GM19023 (cell line): ENCODE measurements around the gene KCNG2.

Experiments used
- ATAC-seq: cut with Tn5 transposase; IDR thresholded peaks from one replicate; pipeline ENCODE4 v1.9.1; 2021; ENCODE audit warnings: mild to moderate bottlenecking, moderate library complexity; ENCODE audit not compliant: unreplicated experiment

The KCNG2 gene

DNA sequence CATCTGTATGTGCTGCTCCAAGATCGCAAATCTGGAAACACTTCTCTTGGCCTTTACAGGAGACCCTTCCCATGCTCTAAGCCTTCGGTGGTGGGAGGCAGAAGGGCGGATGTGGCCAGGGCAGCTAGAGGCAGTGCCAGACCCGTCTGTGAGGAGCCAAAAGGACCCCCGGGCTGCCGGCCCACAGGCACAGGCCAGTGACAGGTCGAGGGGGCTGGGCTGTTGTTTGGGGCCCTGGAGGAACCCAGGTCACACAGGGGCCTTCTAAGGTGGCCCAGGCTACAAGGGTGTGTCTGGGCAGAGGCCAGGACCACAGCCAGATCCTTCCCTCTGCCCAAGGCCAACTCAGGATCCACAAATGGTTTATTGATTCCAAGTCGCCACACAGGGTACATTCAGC, 104.3 kb downstream of the KCNG2 start:
- no peak for ATAC-seq

GRCh38 chr18:79902640-79903039, 104.9 kb downstream of the KCNG2 start:
- no peak for ATAC-seq

DNA sequence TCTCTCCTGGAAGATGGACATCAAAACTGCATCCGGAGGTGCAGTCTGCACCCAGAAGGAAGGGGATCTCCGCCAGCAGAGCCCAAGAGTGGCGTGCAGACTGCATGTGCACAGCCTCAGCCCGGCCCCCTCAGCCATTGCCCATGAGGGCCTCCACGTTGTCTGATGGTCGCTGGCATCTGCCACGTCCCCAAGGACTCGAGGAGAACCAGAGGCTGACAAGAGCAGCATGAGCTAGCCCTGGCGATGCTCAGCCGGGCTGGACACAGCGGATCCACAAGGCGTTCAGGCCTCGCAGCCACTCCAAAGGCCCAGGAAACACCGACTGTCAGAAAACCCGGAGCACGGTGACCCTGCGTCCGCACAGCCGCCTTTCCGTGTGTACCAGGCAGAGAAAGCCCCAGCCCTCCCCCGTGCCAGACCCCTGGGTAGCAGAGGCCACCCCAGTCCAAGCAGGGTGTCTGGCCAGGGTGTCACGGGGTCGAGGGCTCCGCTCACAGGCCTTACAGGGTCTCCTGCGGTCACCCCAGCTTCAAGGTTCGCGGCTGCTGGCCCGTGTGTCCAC, 105.4 kb downstream of the KCNG2 start:
- no peak for ATAC-seq

GRCh38 chr18:79903787-79904356, 106.1 kb downstream of the KCNG2 start:
- ATAC-seq = no peak

DNA sequence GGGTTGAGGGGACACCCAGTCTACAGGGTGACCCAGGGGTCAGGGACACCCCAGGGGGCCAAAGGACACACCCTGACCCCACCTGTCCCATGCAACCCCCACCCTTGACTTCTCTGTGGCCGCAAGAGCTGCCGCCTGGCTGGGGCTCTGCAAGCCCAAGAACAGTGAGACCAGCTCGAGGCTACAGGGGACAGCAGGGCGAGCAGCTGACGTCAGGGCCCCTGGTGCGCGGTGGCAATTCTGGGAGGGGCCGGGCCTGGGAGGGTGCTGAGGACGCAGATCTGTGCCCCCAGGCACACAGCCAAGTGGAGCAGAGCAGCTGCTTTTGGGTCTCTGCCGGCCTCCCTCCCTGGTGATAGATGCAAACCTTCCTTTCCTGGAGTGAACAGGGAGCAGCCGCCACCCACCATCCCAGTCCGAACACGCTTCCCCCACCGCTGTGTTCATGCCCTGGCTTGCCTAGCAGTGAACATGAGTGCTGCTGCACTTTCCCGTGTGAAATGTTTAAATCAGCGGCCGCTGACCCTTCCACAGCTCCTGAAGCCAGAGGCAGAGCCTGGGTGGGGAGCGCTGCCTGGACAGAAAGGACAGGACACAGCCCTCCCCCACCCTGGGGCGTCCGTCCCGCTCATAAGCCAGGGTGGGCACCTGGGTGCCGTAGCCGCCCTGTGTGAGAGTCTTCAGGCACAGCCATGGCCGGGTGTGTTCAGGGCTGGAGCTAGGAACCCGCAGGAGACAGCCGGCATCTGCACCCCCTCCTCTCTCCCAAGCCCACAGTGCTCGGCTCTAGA, 106.8 kb downstream of the KCNG2 start:
- no peak for ATAC-seq

DNA sequence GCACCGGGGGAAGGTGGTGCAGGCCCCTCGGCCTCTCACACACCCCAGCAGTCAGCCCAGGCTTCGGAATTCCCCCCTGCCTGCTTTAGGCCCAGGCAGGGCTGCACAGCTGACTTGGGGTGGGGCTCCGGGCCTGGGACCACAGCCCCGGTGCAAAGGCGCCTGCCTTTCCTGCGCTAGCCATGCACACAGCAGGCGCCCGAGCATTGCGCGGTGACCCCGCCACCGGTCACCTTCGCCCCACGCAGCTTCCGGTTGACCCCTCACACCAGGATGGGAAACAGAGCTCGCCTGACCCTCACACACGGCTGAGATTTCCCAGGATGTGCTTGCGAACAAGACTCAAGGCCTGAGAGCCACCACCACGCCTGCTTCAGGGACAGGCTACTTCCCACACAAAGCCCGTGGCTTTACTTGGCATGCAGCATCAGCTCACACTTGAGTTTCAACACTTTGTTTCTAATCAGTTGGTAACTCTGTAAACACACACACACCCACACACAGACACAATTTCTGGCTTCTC, 107.7 kb downstream of the KCNG2 start:
- no peak for ATAC-seq

- ATAC-seq = no peak
Observed at GRCh38 chr18:79905993-79906392, 108.3 kb downstream of the KCNG2 start.

- ATAC-seq = no peak
Observed at GRCh38 chr18:79906706-79907105, 109.0 kb downstream of the KCNG2 start.

DNA sequence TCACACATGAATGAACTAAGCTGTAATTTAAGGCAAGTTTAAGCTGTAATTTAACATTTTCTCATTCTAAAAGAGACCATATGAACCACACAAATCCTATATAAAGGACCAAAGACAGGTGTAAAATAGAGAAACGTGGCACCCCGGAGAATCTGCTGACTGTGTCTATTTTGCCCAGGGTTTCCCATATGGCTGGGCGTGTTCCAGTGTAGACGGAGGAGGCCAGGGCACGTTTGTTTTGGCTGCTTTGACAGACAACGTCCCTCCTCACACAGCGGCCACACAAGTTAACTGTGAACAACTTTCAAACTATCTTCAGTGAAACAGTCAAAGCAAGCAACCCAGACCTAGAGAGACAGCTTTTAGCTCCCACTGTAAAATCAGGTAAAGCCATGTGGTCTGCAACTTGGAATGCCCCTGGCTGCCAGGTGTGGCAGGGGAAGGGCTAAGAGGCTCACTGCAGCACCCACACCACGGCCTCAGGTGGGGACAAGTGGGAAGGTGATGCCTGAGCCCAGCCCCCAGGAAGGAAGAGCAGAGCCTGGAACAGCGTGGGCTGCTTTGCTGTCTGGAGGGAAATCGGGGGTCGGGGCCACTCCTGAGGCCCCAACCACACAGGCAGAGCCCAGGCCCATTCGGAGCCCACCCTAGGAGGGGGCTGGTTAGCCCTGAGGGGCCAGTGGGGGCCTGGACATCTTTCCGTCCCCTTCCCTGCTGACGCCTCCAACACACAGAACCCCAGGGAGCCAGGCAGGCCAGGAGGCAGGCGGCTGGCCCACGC, 113.0 kb downstream of the KCNG2 start:
- ATAC-seq = no peak

GRCh38 chr18:79911344-79912270, 113.9 kb downstream of the KCNG2 start:
- no peak for ATAC-seq

DNA sequence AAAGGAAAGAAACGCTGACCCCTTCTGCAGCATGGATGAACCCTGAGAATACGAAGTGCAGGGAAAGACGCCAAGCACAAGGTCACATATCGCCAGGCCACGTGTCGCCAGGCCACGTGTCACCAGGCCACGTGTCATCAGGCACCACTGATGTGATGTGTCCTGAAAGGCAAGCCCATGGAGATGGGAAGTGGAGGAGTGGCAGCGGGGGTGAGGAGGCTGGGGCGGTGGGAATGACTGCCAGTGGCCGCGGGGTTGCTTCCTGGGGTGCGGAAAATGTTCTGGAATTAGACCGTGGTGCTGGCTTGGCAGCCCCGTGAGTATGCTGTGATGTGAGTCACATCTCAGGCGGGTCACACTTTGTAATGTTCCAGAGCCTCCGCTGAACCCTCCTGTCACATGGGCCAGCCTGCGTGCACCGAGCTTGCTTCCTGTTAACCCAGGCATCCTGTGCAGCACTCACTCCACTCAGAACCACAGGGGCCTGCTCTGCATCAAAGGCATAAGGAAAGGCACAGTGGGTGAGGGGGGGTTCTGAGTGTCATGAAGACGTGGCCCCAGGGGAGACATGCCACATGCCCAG, 114.8 kb downstream of the KCNG2 start:
- ATAC-seq = no peak

DNA sequence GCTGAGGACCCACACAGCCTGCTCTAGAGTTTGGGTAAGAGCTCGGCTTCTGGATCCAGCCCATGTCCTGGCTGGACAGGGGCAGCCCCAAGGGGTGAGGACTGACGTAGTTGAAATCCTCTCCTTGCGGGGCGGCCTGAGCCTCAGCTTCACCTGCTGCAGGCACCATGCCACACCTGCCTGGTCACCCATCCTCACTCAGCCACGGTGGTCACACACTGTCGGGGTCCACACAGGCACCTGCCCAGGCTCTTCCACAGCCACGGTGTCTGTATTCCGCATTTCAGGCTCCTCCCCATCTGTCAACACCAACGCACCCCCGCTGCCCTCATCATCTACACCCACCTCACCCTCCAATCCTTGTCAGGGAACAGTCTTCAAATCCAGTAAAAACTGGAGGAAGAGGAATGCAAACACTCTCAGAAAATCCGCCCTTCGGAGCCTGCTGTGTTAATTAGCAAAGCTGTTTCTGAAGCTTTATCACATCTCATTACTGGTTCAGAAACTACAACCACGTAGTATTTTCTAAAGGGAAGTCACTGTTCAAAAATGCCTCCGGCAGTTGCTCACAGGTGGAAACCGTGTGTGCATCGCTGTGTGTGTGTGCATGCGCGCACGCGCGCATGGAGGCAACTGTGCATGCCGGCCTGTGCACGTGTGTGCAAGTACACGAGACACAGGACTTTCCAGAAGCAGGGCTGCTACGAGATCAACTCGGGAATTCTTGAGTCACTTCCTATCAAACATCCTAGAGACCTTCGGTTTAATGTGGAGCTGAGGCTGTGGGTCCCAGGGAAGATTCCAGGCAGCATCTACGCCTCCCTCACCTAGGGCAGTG, 115.5 kb downstream of the KCNG2 start:
- no peak for ATAC-seq

GRCh38 chr18:79914614-79915160, 116.9 kb downstream of the KCNG2 start:
- no peak for ATAC-seq

GRCh38 chr18:79915161-79916127, 117.7 kb downstream of the KCNG2 start:
- ATAC-seq = no peak

DNA sequence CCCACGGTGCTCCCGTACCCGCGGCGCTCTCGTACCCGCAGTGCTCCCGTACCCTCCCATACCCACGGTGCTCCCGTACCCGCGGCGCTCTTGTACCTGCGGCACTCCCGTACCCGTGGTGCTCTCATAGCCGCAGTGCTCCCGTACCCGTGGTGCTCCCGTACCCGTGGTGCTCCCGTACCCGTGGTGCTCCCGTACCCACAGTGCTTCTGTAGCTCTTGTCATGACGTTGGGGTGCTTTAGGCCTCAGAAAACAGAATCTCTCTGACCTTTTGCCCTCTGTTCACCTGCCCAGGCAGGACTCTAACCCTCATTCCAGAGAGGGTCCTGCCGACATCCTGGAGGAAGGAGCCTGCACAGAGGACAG, 118.4 kb downstream of the KCNG2 start:
- ATAC-seq = no peak

GRCh38 chr18:79916546-79917168, 118.9 kb downstream of the KCNG2 start:
- no peak for ATAC-seq

GRCh38 chr18:79917169-79917852, 119.6 kb downstream of the KCNG2 start:
- ATAC-seq = no peak
